Mononuclear cell (primary cell): ENCODE data around the gene PARD3B. TPM values are rescaled to one million over a fixed set of nuclear protein-coding genes. Genes with fewer than 3 reads are reported as not detected.

Source experiments
- H3K27me3 ChIP-seq: 2 replicates; pipeline ENCODE4 v1.6.0; 2011; ENCODE audit warnings: low read length, control low read depth; ENCODE audit not compliant: insufficient read depth
- H3K4me1 ChIP-seq: 2 replicates; pipeline ENCODE4 v1.5.1; 2011; ENCODE audit warnings: mild to moderate bottlenecking, low read length, control low read depth; ENCODE audit not compliant: insufficient read depth
- H3K4me3 ChIP-seq: 2 replicates; pipeline ENCODE4 v1.5.1; 2011; ENCODE audit warnings: mild to moderate bottlenecking, low read length, moderate library complexity
- H3K9me3 ChIP-seq: 2 replicates; pipeline ENCODE4 v1.5.1; 2011; ENCODE audit warnings: low read depth, mild to moderate bottlenecking, control low read depth, low read length
- total RNA-seq: library from RNA; depleted of rRNA; stranded (reverse); fragments of >200 nt; gene quantifications from one replicate; pipeline ENCODE4 v1.2.3, GENCODE V29; 2012

Gene PARD3B
- total RNA-seq, 1 donor = 0.94 TPM

DNA sequence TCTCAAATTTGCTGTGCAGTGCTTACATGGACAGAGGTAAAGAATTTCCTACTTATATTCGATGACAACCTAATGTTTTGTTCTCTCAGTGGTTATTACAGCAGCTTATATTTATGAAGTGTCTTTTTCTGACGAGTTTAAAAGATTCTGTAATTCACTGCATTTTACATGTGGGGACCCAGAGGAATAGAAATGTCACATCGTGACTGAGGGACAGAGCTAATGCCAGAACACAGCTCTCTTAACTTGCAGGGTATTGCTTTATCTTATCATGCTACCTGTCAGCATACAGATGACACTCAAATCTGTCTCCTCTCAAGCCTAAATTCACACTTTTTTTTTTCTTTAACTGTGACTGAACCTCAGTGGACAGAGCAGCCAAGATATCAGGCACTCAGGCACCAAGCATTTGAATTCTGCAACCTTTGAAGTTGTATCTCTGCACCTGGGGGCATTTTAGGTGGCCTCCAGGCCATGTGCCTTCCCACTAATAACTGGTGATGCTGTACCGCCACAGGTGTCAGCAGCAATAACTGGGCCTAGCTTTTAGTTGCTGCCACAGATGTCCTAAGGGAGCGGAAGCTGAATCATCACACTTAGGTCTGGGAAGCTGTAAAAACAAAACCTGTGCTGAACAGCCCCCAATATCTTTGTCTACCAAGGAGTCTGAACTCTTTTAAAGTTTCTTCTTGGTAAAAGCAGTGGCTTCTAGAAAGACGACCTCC, 821.2 kb downstream of the PARD3B start:
- H3K4me3 ChIP-seq = no peak overlapping the region

DNA sequence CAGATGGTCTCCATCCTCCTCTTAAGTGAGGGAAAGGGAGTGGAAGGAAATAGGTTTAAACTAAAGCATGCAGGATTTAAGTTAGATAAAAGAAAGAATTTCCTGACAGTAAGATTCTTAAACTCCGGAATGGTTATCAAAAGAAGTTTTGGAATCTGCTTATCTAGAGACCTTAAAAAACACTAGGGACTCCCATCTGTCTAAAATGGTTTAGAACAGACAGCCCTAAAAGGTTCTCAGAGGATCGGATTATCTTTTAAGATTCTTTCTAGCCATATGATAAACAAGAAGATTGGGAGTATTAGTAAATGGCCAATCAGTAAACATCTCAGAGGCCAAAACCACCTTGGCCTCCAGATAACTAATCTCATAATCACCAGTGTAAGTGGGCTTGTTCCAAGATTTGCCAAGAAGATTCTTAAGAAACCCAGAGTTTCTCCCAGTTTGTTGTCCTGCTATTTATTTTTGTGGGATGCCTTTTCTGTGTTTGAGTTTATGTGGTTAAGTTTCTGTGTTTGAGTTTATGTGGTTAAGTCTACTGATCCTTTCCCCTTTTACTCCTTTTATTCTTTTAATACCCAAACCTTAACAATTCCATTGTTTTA, 822.2 kb downstream of the PARD3B start:
- no peaks in the 10 kb centered on the region for H3K27me3 ChIP-seq
- H3K4me3 ChIP-seq = no peak overlapping the region
- no peaks in the 10 kb centered on the region for H3K9me3 ChIP-seq
- no peaks in the 10 kb centered on the region for H3K4me1 ChIP-seq

More for the DNA sequence above, 821.2 kb downstream of the PARD3B start:
- Histone ChIP-seq H3K27me3 (no peaks in the 10 kb centered on the region), H3K4me1 (no peaks in the 10 kb centered on the region), H3K9me3 (no peaks in the 10 kb centered on the region)

- Histone ChIP-seq H3K9me3 (no peaks in the 10 kb centered on the region), H3K27me3 (no peaks in the 10 kb centered on the region), H3K4me3 (no peak overlapping the region), H3K4me1 (no peaks in the 10 kb centered on the region)
Observed at GRCh38 chr2:205369813-205370212, 824.5 kb downstream of the PARD3B start.

GRCh38 chr2:205370726-205371125, 825.5 kb downstream of the PARD3B start:
- H3K27me3 ChIP-seq = no peaks in the 10 kb centered on the region
- H3K4me3 ChIP-seq = no peak overlapping the region
- H3K4me1 ChIP-seq = no peaks in the 10 kb centered on the region
- H3K9me3 ChIP-seq = no peaks in the 10 kb centered on the region

- H3K9me3 ChIP-seq = no peaks in the 10 kb centered on the region
- no peaks in the 10 kb centered on the region for H3K27me3 ChIP-seq
- H3K4me1 ChIP-seq = no peaks in the 10 kb centered on the region
- H3K4me3 ChIP-seq = no peak overlapping the region
Observed at GRCh38 chr2:205372141-205372540, 826.9 kb downstream of the PARD3B start.

DNA sequence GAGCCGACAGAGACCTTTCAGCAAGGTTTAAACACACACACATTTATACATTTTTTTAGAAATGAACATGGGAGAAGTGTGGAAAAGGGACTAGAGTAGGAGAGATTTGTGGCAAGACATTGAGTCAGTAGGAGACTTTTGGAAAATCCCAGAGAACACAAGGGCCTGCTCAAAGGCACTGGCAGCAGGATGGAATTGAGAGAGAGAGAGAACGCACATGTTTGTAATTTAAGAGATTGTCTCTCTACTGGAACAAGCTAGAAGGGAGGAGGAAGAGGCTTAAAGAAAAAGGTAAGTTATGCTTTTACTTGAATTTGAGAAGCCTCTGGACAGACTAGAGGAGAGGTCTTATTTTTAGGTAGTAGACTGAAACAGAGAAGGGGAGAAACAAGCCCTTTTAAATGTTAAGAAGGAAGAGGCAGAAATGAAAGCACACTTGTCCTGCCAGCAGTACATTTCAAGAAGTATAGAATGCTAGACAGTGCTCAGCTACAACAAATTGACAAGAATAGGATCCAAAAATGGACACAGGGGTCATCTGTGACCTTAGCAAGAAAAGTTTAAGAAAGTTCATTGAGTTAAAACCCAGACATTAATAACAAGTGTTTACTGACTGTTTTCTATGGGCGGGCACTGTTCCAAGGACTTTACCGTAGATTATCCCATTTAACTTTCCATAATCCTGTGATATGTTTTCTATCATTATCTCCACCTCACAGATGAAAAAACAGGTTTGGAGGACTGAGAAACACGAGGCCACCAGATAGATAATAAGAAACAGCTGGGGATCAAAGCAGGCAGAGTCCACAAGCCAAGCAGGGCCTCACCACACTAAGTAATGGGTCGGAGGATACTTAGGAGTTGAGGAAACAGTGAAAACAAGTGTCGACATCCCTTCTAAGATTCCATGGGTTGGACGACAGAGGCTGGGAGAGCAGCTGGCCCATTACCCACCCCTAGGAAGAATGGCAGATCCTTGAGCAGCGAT, 830.5 kb downstream of the PARD3B start:
- Histone ChIP-seq H3K9me3 (no peaks in the 10 kb centered on the region), H3K4me3 (no peak overlapping the region), H3K4me1 (no peaks in the 10 kb centered on the region), H3K27me3 (no peaks in the 10 kb centered on the region)

DNA sequence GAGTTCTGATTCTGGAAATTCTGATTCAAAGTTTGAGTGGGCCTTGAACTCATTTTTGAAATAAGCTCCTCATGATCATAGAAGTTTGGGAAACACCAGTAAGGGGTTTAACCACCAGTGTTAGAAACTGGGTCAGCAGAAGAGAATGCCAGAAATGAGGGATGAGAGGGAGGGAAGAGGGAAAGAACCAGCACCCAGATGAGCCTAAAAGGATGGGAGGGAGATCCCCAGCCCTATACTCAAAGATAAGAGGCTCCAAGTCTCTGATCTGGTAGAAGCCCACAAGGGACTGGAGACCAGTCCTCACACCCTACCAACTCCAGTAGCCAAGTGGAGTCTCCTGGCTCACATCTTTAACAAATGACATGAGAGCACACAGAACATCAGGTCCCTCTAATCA, 832.0 kb downstream of the PARD3B start:
- no peak overlapping the region for H3K4me3 ChIP-seq
- no peaks in the 10 kb centered on the region for H3K27me3 ChIP-seq
- no peaks in the 10 kb centered on the region for H3K9me3 ChIP-seq
- H3K4me1 ChIP-seq = no peaks in the 10 kb centered on the region

DNA sequence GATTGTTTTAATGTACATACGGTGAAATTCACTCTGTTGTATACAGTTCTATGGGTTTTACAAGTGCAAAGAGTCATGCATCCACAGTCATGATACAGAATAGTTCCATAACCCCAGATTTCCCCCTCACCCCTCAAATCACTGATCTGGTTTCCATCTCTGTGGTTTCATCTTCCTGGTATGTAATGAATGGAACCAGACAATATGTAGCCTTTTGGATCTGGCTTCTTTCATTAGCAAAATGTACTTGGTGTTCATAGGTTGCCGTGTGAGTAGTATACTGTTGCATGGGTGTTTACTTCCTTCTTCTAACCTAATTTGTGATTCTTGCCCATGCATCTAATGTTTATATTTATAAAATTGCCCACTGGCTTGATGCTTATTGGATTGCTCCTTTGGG, 838.3 kb downstream of the PARD3B start:
- Histone ChIP-seq H3K9me3 (no peaks in the 10 kb centered on the region), H3K4me1 (no peaks in the 10 kb centered on the region), H3K27me3 (no peaks in the 10 kb centered on the region), H3K4me3 (no peak overlapping the region)

DNA sequence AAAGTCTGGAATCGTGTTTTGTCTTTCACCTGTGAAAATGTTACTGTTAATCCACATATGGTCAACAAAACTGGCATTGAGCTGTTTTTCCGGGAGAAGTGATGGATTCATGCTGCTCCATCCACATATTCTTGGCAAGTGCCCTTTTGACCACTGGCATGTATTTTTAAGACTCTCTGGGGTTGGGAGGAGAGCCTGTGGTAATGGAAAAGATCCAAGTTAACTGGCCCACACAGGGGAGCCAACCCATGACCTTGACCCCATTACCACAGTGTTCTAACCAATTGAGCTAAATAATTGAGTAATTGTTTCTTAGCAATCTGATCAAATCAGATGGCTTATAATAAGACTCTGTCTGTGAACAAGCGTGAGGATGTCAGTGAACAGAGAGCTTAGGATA, 840.8 kb downstream of the PARD3B start:
- Histone ChIP-seq H3K9me3 (no peaks in the 10 kb centered on the region), H3K4me1 (no peaks in the 10 kb centered on the region), H3K27me3 (no peaks in the 10 kb centered on the region), H3K4me3 (no peak overlapping the region)

- no peaks in the 10 kb centered on the region for H3K27me3 ChIP-seq
- H3K4me1 ChIP-seq = no peaks in the 10 kb centered on the region
- H3K4me3 ChIP-seq = no peak overlapping the region
- no peaks in the 10 kb centered on the region for H3K9me3 ChIP-seq
Observed at GRCh38 chr2:205387350-205388055, 842.2 kb downstream of the PARD3B start.

- H3K9me3 ChIP-seq = no peaks in the 10 kb centered on the region
- no peaks in the 10 kb centered on the region for H3K4me1 ChIP-seq
- no peak overlapping the region for H3K4me3 ChIP-seq
Observed at GRCh38 chr2:205390866-205391265, 845.6 kb downstream of the PARD3B start.

DNA sequence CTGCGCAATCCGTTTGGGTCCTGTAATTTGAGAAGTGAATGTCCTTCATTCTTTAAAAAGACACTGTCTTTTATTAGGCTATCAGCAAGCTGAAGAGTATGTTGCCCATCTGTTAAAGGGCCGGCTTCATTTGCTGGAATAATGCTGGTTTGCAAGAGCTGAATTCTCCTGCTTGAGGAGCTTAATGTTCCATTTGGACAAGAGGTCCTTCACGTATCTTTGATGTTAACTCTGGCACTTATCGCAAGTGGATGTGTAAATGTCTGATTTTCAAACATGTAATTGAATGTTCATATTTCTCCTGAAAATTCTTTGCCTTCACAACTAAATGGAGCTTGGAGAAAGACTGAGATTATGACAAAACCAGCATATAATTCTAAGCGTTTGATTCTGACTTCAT, 856.2 kb downstream of the PARD3B start:
- no peak overlapping the region for H3K4me3 ChIP-seq
- H3K9me3 ChIP-seq = no peaks in the 10 kb centered on the region

More at GRCh38 chr2:205390866-205391265, 845.6 kb downstream of the PARD3B start:
- no peaks in the 10 kb centered on the region for H3K27me3 ChIP-seq

GRCh38 chr2:205402011-205402410, 856.7 kb downstream of the PARD3B start:
- Histone ChIP-seq H3K27me3 (no peaks in the 10 kb centered on the region), H3K4me1 (no peaks in the 10 kb centered on the region), H3K9me3 (no peaks in the 10 kb centered on the region), H3K4me3 (no peak overlapping the region)

More for the DNA sequence above, 856.2 kb downstream of the PARD3B start:
- H3K27me3 ChIP-seq = no peaks in the 10 kb centered on the region
- no peaks in the 10 kb centered on the region for H3K4me1 ChIP-seq

DNA sequence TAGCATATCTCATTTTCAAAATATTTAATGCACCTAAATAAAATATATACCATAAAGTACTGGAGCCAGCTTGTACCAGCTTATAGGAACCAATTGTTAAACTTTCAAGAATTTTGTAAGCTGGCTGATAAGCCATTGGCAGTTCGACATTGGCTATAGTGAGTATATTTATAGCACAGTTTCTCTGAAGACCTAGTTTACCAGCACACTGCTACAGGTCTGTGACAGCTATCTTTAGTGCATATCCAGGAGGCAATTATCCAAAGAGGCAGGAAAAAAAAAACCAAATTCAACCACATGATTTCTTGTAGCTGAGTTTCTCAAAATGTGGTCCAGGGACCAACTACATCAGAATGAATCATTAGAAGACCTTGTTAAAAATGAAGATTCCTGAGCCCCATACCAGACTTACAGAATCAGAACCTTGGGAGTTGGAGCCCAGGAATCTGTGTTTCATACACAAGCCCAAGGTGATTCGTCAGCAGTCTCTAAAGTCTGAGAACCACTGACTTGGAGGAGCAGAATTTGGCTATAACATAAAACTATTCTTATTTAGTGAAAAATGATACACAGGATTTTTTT, 858.1 kb downstream of the PARD3B start:
- no peaks in the 10 kb centered on the region for H3K27me3 ChIP-seq
- no peaks in the 10 kb centered on the region for H3K4me1 ChIP-seq
- H3K4me3 ChIP-seq = no peak overlapping the region
- H3K9me3 ChIP-seq = no peaks in the 10 kb centered on the region
